RPMI8226 (cell line): Measurements from ENCODE around the gene ANKRD9.
"Not testable (repeated sequence)": the region's sequence is repeated elsewhere in the genome, so short reads cannot be mapped to it uniquely, and the experiment has no call there.

Source experiments
- DNase-seq: peaks from one replicate; pipeline ENCODE4 v3.0.0-alpha.2; 2015

ANKRD9 gene, protein sequence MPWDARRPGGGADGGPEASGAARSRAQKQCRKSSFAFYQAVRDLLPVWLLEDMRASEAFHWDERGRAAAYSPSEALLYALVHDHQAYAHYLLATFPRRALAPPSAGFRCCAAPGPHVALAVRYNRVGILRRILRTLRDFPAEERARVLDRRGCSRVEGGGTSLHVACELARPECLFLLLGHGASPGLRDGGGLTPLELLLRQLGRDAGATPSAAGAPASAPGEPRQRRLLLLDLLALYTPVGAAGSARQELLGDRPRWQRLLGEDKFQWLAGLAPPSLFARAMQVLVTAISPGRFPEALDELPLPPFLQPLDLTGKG

DNA sequence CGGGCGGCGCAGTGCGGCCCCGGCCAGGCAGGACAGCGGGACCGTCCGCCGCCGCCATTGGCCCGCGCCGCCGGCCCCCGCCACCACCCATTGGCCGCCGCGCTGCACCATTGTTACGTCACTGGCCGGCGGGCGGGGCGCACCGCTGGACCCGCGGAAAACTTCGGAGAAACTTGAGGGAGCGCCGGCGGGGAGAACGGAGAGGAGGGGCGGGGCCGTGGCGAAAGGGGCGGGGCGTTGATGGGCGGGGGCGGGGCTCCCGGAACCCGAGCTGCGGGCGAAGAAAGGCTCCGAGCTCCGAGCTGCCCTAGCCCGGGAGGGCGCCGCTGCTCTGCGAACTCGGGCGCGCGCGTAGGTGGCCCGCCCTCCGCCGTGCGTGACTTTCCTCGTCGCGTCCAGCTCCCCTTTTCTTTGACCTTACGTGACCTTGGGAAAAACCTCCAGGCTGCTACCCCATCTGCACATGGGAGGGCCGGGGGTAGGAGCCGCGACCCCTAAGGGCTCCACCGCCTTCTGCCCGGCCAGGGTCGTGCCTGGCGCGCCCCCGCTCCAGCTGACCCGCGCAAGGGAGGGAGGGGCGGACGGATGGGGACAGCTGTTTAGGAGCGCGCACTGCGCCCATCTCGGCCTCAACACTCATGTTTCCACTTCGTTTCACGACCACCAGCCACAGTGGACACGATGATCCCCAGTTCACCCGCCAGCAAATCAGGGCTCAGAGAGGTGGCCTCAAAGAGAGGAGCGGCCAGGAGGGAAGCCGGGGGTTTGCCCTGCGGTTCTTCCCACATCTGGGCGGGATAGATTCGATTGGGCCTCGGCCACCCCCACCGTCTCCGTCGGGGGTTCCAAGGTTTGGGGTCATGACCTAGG is at the start of gene ANKRD9:
ANKRD9 (minus strand) TSS at position 31 of the 870 bp plus-strand sequence. CDS start 1,887 bp downstream, outside the sequence.
- DNase-seq = peak; percentile 91

DNA sequence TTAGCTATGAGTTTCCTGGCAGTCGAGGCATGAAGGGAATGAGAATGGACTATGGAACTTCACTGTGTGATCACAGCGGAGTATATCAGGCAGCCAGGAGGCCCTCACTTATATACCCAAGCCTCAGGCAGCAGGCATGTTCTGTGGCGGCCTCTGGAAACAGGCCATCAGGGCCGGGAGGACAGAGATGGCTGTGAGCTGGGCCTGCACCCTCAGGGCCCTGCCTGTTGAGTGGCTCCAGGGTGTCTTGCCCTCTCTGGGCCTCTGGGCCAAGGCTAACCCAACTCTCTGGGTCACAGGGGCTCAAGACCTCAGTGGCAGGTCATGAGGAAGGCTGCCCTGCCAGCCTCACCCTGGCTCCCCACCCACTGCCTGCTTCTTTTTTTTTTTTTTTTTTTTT is 49.0 kb upstream of the ANKRD9 start:
- DNase-seq = no peak

DNA sequence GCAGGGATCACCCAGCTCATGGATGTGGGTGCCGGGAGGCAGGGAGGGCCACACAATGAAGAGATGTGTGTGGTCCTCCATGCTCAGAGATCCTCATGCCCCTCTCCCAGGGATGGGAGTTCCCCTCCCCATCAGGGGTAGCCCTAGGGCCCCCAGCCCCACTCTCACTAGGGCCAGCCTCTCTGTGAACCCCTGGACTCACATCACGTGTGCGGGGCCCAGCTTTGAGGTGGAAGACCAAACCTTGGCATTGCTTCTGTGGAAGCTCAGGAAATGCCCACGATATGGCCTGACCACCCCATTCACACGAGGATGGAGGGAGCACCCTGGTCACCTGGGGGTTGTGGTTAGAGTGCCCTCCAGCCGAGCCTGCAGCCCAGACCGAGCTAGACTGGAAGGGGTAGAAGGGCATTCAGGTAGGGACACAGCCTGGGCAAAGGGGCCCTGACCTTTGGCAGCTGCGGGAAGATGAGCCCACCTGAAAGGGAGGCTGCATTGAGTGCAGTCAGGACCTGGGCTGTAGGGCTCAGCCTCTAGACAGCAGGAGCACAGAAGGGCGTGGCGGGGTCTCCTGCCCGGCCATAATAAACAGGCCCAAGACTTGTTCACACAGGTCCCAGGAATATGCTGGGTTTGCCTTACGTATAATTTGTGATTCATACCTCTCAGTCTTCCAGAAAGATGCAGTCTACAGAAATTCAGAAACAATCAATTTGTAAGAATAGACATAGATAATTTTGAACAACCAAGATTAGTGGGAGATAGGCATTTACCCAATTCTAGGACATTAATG is 48.1 kb upstream of the ANKRD9 start:
- no peak for DNase-seq

DNA sequence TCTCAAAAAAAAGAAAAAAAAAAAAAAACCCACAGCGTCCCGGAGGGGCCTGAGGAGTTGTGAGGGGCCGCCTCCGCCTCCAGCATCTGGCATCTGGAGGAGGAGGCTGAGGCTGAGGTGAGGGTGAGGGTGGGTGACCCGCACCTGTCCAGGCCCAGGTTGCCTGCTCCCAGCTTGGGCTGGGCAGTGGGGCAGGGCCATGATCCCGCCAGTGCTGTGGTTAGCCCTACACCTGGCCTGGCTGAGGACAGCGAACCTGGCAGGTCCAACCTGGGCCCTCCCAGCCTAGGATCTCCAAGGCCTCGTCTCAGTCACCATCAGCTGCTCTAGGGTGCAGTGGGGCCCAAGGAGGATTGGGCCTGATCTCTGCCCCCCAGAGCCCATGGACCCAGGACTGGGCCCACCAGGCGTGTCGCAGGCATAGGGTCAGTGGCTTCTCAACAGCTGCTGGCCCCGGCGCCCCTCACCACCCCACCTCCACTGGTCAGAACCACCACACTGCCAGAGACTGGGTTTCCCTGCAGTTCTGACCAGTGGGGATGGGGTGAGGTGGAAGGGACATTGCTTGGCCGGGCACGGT is 46.6 kb upstream of the ANKRD9 start:
- DNase-seq = no peak

DNA sequence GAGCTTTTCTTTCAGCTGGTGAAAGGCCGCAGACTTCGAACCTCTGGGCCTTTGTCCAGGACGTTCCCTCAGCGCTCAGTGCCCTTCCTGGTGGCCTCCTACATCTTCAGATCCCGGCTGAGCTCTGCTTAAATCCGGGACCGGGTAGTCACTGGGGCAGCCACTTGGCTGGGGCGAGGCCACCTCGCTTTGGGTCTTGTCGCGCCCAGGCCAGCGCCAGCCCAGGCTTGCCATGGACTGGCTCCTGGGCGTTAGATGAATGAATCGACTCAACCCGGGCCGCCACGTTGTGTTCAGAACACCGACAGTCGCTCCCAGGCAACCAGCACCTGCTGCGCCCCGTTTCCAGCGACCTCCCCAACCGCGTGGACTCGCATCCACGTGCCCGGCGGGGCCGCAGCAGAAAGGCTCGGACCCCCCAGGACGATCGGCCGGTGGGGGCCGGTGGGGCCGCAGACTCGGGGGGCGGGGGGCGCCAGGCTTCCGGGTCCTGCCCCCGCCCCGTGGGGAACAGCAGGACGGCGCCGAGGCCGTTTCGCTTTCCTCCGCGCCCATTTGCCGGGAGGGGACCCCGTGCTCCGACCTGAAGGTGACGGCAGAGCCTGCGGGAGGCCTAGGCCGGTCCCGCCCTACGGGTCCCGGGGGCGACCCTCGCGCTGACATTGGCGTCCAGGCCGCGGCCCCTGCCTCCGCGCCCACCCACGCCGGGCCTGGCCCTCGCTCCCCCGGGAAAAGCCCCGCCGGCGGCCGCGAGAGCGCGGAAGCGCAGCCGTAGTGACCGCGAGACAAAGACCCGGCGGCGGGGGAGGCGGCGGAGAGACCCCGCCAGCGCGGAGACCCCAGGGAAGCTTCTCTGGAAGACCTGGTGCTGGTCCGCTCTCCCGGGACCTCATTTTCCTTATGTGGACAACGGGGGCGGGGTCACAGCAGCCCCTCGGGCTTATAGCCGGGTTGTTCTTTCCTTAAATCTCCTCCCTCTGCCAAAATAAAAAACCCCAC is 45.5 kb upstream of the ANKRD9 start:
- peak; percentile 14 for DNase-seq

DNA sequence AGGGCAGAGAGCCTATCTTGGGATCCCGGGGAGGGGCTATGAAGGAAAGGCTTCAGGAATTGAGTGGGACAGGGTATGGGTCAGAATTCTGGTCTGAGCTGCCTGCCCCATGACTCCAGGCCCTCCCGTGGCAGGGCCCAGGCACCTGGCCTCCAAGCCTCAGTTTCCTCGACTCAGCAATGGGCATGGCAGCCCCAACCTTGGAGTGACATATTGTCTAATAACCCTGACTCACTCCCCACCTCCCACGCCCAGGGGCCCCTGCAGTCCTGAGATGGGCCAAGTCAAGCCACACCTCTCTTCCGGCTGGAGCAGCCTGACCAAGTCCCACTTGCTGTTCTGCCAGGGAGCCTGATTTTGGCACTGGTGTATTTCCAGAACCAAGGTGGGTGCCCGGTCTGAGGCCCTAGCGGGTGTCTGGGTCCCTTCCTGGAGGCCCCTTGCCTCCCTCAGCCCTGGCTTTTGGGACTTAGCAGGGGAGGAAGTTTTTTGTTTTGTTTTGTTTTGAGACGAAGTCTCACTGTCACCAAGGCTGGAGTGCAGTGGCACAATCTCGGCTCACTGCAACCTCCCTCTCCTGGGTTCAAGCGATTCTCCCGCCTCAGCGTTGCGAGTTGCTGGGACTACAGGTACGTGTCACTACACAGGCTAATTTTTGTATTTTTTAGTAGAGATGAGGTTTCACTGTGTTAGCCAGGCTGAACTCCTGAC is 42.6 kb upstream of the ANKRD9 start:
- DNase-seq = no peak

DNA sequence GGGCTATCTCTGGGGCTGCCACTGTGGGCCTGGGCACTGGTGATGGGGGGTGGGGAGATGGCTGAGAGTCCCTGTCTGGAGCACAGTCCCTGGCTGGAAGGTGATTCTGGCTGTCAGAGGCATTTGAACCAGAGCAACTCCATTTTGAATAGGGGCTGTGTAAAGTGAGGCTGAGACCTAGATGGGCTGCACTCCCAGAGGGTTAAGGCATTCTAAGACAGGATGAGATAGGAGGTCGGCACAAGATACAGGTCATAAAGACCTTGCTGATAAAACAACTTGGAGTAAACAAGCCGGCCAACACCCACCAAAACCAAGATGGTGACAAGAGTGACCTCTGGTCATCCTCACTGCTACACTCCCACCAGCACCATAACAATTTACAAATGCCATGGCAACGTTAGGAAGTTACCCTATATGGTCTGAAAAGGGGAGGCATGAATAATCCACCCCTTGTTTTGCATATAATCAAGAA is 41.4 kb upstream of the ANKRD9 start:
- not testable (repeated sequence) for DNase-seq

DNA sequence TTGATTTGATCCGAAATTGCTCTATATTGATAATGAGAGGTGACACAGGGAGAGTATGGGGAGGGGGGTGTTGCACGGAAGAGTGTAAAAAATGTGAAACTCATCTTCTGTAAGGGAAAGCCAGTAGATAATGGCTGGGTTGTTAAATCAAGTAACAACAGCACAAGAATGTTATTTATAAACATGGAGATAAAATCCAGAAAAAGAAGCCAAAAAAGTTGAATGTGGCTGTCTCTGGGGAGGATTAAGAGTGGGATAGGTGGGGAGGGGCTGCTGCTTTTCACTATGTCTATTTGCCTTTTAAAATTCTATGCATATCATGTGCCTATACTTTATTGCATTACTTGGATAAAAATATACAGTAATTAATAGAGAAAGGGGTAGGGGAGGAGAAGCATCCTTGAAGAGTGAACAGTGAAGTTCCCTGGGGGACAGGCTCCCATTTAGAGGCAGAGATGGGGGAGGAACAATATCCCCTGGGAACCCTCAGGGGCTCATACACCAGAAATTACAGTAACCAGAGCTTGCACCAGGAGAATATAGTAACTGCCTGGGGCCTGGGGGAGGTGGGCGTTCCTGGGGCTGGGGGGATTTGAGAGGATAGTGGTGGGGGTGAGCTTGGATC is 39.2 kb upstream of the ANKRD9 start:
- no peak for DNase-seq

DNA sequence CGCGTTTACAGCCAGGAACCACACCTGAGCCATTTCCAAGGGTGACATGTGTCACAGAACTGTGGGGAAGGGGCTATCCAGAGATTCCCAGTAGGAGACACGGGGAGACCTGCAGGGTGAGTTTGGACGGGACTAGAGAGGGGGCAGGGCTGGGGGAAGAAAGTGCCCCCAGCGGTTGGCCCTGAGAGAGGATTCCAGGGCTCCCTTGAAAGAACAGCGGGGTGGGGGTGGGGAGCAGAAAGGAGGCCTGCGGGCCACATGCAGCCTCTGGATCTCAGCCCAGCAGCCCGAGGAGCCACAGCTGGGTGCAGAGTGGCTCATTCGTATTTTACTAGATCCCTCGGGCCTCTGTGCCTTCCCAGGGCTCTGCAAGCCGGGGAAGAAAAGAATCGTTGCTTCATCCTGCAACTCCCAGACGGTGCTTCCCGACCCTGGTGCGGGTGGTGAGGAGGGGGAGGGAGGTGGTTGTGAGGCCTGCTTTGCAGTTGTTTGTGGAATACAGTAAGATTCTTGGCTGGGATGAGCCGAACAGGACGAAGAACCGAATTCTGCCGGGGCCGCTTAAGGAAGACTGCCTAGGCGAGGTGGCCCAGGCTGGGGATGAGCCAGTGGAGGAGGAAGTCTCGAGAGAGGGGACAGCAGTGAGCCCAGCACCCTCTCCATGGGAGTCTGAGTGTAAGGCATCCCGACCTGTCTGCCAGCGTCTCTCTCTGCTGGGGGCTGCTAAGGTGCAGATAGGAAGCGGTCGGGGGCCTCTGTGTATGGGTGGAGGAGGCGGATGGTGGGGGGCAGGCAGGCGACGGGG is 36.1 kb upstream of the ANKRD9 start:
- peak; percentile 42 for DNase-seq

DNA sequence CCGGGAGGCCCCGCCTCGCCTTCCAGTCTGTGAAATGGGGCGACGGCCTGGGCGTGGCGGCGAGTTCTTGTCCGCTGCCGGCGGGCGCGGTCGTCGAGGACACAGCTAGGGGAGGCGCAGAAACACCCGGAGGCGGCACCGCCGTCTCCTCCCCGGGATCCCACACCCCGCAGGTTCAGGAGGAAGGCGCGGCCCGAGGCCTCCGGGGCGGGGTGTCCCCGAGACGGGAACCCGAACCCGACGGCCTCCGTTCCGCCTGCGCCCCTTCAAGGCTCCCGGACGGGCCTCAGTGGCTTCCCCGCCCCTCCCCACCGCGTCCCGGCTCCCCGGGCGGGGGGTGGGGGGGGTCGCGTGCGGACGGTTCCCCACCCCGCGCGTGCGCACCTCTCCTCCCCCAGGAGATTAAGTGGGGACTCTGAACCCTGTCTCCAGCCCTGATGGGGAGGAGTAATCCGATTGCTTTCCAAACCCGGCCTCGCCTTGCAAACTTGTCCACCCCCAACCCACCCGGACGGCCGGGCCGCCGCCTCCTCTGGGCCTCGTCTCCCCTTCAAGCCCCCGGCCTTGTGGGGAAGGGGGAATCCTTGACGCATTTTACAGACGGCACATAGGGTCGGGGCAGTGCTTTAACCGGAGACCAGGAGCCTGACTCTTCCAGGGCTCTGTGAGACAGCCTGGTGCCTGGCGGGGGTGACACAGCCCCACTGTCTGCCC is 35.3 kb upstream of the ANKRD9 start:
- DNase-seq = peak; percentile 46

DNA sequence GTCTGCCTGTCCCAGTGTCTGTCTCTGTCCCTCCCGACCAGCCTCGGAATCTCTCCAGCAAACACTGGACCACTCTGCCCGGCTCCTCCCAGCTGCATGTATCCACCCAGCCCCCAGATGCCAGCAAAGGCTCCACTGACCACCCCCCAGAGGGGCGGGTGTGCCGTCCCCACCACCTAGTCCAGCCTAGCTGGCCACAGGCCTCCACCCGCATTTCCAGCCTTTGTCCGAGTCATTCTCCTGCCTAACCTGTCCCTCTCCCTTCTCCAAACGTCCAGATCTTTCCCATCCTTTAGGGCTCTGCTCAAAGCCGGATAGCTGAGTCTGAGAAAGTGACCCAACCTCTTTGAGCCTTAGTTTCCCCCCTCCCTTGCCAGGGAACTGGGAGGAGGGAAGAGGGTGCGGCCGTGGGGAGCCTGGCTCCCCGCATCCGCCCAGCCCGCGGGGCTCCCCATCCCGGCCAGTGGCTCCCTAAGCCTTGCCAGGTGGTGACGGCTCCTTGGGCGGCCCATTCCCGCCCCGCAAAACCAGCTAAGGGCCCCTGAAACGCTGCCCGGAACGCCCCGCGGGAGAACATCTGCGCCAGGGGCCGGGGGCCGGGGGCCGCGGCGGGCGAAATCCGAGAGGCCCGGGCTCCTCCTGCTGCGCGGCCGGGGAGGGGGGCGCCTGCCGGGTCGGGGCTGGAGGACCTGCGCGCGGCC is 34.6 kb upstream of the ANKRD9 start:
- DNase-seq = no peak

DNA sequence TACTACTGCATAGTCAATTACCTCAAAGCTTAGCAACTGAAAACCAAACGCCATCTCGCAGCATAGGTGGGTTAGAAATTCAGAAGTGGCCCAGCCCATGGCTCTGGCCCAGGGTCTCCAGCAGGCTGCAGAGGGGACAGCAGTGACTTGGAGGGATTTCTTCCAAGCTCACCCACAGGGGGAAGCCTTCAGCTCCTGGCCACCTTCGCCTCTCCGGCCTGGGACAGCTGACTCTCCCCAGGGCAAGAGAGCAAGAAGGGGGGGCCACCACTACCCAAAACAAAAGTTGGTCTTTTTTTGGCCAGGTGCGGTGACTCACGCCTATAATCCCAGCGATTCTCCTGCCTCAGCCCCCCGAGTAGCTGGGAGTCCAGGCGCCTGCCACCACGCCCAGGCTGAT is 32.2 kb upstream of the ANKRD9 start:
- DNase-seq = no peak

DNA sequence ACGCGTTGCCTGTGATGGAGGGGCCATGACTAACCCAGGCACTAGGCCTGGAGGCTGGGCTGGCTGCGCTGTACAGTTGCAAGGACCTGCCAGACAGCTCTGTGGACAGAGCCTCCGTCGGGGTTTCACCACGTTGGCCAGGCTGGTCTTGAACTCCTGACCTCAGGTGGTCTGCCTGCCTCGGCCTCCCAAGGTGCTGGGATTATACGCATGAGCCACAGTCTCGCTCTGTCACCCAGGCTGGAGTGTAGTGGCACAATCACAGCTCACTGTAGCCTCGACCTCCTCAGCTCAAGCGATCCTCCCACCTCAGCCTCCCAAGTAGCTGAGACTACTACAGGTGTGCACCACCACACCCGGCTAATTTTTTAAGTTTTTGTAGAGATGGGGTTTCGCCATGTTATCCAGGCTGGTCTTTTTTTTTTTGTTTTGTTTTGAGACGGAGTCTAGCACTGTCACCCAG is 31.5 kb upstream of the ANKRD9 start:
- not testable (repeated sequence) for DNase-seq

DNA sequence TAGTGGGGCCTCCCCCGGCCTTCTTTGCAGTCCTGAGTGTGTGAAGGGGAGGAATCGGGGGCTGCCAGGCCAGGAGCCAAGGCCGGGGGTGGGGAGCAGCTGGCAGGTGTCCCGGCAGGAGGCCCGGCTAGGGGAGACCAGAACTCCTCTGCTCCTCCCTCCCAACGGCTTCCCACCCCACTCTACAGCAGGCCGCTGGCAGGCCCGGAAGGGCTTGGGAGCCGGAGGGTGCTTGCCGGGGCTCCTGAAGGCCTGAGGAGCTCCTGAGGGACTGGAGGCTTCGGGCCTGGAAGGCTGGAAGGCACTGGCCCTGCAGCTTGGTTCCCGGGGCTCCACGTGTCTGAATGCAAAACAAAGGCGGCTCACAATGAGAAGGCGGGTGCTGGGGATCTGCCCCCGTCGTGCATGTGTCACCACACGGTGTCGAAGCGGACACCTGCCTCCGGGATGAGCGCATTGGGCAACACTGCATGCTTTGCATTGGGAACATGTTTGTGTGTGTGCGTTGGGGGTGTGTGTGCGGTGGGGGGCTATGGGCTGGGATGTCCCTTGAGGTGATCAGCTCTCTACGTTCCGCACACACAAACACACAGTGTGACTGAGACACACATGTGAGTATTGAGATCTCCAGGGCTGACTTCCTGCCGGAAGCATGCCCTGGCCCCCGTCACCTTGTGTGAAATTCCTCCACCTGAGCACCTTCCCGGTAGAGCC is 30.9 kb upstream of the ANKRD9 start:
- DNase-seq = no peak

DNA sequence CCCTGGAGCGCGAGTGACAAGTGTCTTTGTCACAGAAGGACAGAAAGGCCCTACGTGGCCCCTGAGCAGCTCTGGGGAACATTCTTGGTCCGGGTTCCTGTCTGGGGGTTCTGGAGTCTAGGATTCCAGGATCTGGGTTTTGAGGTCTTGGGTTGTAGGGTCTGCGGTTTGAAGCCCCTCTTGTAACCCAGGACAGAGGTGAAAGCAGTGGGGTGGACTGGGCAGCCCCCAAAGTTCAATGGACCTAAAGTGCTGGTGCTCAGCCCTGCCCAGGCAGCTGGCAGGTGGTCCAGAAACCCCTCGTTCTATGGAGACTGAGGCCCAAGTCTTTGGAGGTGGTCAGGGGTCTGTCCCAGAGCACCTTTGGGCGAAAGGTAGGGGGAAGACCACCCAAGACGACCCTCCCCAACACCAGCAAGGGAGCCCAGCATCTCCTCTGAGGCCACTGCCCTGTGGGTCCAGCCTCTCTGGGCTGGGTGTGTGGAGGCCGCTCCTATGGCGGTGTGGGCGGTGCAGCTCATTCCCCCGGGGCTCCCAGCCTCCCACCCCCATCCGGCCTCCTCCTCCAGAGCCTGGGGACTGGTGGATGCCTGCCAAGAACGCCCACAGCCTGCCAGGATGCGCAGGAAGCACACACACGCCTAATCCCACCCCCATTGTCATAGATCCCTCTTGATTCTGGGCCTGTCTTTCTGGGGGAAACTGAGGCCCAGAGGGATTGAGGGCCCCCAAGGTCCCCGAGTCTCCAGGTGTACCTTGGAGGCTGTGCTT is 30.2 kb upstream of the ANKRD9 start:
- no peak for DNase-seq
